ENCODE data around the gene GSN. TPM values are rescaled to one million over a fixed set of nuclear protein-coding genes. Genes with fewer than 3 reads are reported as not detected.

GSN gene
- total RNA-seq, 1 experiment from 2014 or later, result 278 TPM

DNA sequence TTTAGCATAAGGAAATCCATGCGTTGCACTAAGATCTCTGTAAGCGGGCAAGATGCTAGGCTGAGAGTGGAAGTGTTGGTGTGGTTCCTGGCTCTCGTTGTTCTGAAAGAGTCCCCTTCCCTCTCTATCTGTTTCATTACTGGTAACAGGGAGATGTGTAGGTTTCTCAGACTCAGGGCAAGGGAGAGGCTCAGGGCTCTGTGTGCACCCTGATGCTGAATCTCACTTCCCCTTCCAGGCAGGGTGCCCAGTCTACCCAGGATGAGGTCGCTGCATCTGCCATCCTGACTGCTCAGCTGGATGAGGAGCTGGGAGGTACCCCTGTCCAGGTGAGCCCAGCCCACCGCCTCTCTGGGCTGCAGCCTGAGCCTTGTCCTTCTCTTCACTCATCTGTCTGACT, 56.4 kb downstream of the GSN start:
- ChIA-PET CTCF (no interaction called here), POLR2A (no interaction called here)
- H3K9me3 ChIP-seq (ENCODE audit: control insufficient read depth, insufficient read depth, low read depth, low read length), result no peaks in the 10 kb centered on the region
- H3K27ac ChIP-seq (ENCODE audit: low read length), result no peak overlapping the region
- in situ Hi-C loops (cut with HindIII; ENCODE audit: low pct_unique_long_range_greater_than_20kb, low sequenced_read_pairs) (no loop called here), intact Hi-C loops (cut with micrococcal nuclease; ENCODE audit: unreplicated experiment) (no loop called here)
- DNase-seq (ENCODE audit: low read depth, low spot score), result no peak
- ATAC-seq, result no peak
- no peaks in the 10 kb centered on the region for H3K27me3 ChIP-seq (ENCODE audit: control insufficient read depth, insufficient read depth, low read length)
- TF ChIP-seq SIN3A (IDR thresholded peaks at IDR 0.05; ENCODE audit: borderline replicate concordance, insufficient read depth, low read depth, low read length), result no peak
- TF ChIP-seq, protein P1, sequence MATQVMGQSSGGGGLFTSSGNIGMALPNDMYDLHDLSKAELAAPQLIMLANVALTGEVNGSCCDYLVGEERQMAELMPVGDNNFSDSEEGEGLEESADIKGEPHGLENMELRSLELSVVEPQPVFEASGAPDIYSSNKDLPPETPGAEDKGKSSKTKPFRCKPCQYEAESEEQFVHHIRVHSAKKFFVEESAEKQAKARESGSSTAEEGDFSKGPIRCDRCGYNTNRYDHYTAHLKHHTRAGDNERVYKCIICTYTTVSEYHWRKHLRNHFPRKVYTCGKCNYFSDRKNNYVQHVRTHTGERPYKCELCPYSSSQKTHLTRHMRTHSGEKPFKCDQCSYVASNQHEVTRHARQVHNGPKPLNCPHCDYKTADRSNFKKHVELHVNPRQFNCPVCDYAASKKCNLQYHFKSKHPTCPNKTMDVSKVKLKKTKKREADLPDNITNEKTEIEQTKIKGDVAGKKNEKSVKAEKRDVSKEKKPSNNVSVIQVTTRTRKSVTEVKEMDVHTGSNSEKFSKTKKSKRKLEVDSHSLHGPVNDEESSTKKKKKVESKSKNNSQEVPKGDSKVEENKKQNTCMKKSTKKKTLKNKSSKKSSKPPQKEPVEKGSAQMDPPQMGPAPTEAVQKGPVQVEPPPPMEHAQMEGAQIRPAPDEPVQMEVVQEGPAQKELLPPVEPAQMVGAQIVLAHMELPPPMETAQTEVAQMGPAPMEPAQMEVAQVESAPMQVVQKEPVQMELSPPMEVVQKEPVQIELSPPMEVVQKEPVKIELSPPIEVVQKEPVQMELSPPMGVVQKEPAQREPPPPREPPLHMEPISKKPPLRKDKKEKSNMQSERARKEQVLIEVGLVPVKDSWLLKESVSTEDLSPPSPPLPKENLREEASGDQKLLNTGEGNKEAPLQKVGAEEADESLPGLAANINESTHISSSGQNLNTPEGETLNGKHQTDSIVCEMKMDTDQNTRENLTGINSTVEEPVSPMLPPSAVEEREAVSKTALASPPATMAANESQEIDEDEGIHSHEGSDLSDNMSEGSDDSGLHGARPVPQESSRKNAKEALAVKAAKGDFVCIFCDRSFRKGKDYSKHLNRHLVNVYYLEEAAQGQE (IDR thresholded peaks at IDR 0.05; ENCODE audit: insufficient read depth in 1 of 2, low read depth in 2 of 2, low read length in 1 of 2), result no peak
- TF ChIP-seq POLR2AphosphoS5 (IDR thresholded peaks at IDR 0.05; ENCODE audit: low read depth, low read length), result no peak
- no peak for TF ChIP-seq TCF7L2 (IDR thresholded peaks at IDR 0.05; ENCODE audit: low read depth, low read length)
- TF ChIP-seq, protein P2, sequence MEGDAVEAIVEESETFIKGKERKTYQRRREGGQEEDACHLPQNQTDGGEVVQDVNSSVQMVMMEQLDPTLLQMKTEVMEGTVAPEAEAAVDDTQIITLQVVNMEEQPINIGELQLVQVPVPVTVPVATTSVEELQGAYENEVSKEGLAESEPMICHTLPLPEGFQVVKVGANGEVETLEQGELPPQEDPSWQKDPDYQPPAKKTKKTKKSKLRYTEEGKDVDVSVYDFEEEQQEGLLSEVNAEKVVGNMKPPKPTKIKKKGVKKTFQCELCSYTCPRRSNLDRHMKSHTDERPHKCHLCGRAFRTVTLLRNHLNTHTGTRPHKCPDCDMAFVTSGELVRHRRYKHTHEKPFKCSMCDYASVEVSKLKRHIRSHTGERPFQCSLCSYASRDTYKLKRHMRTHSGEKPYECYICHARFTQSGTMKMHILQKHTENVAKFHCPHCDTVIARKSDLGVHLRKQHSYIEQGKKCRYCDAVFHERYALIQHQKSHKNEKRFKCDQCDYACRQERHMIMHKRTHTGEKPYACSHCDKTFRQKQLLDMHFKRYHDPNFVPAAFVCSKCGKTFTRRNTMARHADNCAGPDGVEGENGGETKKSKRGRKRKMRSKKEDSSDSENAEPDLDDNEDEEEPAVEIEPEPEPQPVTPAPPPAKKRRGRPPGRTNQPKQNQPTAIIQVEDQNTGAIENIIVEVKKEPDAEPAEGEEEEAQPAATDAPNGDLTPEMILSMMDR (IDR thresholded peaks at IDR 0.05), result no peak
- no TSS peak for BruUV-seq (replicated peaks)
- peaks cover 6% of the 10 kb centered on the region for H3K36me3 ChIP-seq (ENCODE audit: control insufficient read depth, insufficient read depth, low read length)
- H3K4me3 ChIP-seq (ENCODE audit: low read depth in 2 of 2, low read length in 2 of 2), result no peak overlapping the region
- peaks cover 6% of the 10 kb centered on the region; the same call in 1 of the 2 replicates for H3K4me1 ChIP-seq (ENCODE audit: control insufficient read depth, insufficient read depth, low read length)

DNA sequence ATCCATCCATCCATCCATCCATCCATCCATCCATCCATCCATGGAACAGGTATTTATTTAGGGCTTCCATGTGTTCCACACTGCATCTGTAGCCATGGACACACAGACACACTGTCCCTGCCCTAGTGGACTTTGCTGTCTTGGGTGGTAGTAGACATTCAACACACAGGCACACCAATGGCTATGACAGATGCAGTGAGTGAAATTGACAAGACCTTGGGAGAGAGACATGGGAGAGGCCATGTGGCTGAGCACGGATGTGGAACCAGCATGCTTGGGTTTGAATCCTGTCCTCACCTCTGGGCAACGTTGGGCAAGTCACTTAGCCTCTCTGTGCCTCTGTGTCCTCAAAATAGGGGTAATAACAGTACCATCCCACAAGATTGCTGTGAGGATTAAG, 56.8 kb downstream of the GSN start:
- no peak for DNase-seq (ENCODE audit: low read depth, low spot score)
- H3K27me3 ChIP-seq (ENCODE audit: control insufficient read depth, insufficient read depth, low read length), result no peaks in the 10 kb centered on the region
- POLR2A ChIA-PET, result no interaction called here
- TF ChIP-seq, protein P2 (IDR thresholded peaks at IDR 0.05), result no peak
- TF ChIP-seq, protein P1 (IDR thresholded peaks at IDR 0.05; ENCODE audit: insufficient read depth in 1 of 2, low read depth in 2 of 2, low read length in 1 of 2), result no peak
- TF ChIP-seq SIN3A (IDR thresholded peaks at IDR 0.05; ENCODE audit: borderline replicate concordance, insufficient read depth, low read depth, low read length), result no peak
- TF ChIP-seq POLR2AphosphoS5 (IDR thresholded peaks at IDR 0.05; ENCODE audit: low read depth, low read length), result no peak
- TF ChIP-seq TCF7L2 (IDR thresholded peaks at IDR 0.05; ENCODE audit: low read depth, low read length), result no peak
- H3K4me1 ChIP-seq (ENCODE audit: control insufficient read depth, insufficient read depth, low read length), result peaks cover 5% of the 10 kb centered on the region; the same call in 1 of the 2 replicates
- in situ Hi-C loops (cut with HindIII; ENCODE audit: low pct_unique_long_range_greater_than_20kb, low sequenced_read_pairs), result no loop called here
- no peaks in the 10 kb centered on the region for H3K9me3 ChIP-seq (ENCODE audit: control insufficient read depth, insufficient read depth, low read depth, low read length)
- no TSS peak for BruUV-seq (replicated peaks)
- CTCF ChIA-PET, result no interaction called here
- no peak overlapping the region for H3K27ac ChIP-seq (ENCODE audit: low read length)
- no peak overlapping the region for H3K4me3 ChIP-seq (ENCODE audit: low read depth in 2 of 2, low read length in 2 of 2)
- ATAC-seq, result no peak
- peaks cover 10% of the 10 kb centered on the region for H3K36me3 ChIP-seq (ENCODE audit: control insufficient read depth, insufficient read depth, low read length)
- intact Hi-C loops (cut with micrococcal nuclease; ENCODE audit: unreplicated experiment), result no loop called here
